Measurements from ENCODE around the gene PPARGC1A.

DNA sequence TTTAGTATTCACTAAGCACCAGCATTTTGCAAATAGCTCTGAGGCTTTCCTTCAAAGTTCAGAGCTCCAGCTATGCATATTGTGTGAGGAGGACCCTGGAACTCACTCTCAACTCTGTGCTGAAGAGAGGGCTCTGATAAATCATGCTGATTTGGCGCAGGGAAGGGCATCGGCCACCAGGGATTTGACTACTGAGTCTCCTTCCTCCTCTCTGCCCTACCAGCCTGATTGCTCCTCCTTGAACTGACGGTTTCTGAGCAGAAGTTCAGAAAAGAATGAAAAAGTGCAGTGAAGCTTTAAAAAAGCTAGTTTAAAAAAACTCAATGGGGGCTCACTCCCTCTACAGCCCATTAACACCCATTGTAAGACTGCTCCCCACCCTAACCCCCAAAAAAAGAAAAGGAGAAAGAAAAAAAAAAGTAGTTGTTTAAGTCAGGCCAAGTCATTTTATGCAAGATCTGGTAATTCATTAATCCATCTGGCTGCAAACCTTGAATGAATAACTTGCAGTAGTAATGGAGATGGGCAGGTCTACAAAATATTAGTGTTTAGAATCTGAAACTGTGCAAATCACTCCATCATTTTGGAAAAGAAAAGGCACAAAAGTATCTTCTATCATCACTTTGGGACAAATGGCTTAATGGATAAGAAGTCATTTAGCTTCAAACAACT lies 13.3 kb downstream of the PPARGC1A start:
- TF ChIP-seq, protein P1, sequence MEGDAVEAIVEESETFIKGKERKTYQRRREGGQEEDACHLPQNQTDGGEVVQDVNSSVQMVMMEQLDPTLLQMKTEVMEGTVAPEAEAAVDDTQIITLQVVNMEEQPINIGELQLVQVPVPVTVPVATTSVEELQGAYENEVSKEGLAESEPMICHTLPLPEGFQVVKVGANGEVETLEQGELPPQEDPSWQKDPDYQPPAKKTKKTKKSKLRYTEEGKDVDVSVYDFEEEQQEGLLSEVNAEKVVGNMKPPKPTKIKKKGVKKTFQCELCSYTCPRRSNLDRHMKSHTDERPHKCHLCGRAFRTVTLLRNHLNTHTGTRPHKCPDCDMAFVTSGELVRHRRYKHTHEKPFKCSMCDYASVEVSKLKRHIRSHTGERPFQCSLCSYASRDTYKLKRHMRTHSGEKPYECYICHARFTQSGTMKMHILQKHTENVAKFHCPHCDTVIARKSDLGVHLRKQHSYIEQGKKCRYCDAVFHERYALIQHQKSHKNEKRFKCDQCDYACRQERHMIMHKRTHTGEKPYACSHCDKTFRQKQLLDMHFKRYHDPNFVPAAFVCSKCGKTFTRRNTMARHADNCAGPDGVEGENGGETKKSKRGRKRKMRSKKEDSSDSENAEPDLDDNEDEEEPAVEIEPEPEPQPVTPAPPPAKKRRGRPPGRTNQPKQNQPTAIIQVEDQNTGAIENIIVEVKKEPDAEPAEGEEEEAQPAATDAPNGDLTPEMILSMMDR (IDR thresholded peaks at IDR 0.05), result no peak
- no peak for TF ChIP-seq ZFX (IDR thresholded peaks at IDR 0.05; ENCODE audit: borderline replicate concordance)

Data from 22Rv1 (cell line).